Activated gamma-delta T cell treated with anti-CD3 and anti-CD28 coated beads, Interleukin-2, amount 50 U/mL, for 16 hours (primary cell): ENCODE measurements around the gene CPVL.

Experiments used
- DNase-seq: peaks from one replicate; pipeline ENCODE4 v3.0.0-alpha.2; 2020; ENCODE audit warnings: low read depth

CPVL gene

DNA sequence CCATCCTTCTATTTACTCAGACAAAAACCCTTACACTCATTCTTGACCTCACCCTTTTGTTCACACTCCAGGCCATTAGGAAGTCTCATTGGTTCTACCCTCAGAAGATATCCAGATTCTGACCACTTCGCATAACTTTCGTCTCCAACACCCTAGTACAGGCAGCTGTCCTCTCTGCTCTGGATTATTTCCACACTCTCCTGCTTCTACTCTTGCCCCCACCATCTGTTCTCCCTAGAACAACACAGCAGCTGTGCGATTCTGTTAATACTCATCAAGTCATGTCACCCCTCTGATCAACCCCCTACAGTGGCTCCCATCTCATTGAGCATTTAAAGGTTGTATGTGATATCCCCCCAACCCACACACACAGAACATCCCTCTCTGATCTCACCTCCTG, 172.7 kb downstream of the CPVL start:
- DNase-seq: no peak

GRCh38 chr7:28964056-28964455, 182.3 kb downstream of the CPVL start:
- DNase-seq: no peak

DNA sequence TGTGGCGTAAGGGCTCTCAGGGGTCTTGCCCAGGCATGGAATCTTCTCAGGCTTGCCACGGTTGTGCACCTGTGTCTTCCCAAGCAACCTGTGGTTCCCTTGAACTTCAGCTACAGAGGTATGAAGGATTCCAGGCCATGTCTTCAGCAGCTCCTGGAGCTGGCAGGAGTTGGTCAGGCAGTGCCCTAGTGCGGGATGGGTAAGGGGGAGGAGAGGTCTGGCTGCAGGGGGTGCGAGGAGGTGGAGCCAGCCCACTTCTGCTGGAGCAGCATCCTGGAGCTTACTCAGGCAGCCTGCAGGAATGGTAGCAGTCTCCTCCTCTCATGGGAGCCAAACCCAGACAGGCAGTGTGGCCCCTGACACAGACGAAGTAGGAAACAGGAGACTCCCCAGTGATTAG, 184.4 kb downstream of the CPVL start:
- DNase-seq: no peak

DNA sequence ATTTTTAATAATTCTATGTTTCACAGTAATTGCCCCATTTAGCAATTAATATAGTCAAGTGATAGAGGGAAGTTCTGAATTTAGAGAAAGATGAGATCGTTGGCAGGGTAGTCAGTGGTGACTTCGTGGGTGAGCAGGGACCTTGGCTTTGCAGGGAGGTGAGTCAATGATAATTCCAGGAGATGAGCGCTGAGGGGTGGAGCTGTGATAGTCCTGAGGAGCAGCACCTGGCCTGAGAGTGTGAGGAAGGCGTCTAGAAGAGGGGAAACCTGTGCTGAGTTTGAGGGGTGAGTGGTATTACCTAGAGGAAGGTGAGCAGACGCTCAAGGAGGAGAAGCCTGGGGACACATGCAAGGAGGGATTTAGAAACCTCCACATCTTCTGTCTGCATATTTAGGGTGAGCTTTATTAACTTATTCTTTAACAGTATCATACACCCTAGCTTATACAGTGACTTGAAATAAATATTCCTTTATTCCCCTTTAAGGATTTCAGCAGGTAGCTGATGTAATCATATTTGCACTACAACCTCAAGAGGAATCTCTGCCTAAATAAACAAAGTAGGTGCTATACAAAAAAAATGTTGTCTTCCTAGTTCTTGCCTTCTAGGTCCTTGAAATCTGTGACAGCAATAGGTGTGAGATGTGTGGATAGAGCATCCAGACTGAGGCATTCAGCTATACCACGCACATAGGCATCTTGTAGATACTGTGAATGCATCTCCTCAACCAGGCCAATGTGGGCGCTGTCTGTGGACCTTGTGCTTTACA, 186.1 kb downstream of the CPVL start:
- DNase-seq: no peak

- no peak for DNase-seq
These were observed 187.4 kb downstream of the CPVL start for GRCh38 chr7:28958980-28959347.

- DNase-seq: no peak
These were observed 187.9 kb downstream of the CPVL start, which contains the start of gene TRIL for GRCh38 chr7:28958235-28958979. TSS of gene TRIL (minus strand) at chr7:28958330. CDS start at chr7:28958046, 284 bp downstream.

DNA sequence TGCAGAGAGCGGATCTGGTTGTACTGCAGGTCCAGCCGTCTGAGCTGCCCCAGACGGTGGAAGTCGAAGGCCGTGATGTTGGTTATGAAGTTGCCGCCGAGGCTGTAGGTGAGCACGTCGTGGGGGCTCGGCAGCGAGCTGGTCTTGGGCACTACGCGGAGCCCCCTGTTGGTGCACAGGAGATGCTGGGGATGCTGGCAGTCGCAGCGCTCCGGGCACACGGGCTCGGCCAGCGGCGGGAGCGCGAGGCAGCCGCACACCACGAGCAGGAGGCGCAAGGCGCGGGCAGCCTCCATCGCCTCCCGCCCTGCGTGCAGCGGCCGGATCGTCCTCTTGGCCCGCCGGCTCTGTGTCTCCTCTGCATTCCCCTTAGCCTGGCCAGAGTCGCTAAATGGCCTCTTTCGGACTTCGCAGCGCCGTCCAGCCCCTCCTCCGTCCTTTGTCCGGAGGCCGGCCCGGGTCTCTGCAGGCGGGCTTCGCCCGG, 188.5 kb downstream of the CPVL start:
- DNase-seq: no peak

DNA sequence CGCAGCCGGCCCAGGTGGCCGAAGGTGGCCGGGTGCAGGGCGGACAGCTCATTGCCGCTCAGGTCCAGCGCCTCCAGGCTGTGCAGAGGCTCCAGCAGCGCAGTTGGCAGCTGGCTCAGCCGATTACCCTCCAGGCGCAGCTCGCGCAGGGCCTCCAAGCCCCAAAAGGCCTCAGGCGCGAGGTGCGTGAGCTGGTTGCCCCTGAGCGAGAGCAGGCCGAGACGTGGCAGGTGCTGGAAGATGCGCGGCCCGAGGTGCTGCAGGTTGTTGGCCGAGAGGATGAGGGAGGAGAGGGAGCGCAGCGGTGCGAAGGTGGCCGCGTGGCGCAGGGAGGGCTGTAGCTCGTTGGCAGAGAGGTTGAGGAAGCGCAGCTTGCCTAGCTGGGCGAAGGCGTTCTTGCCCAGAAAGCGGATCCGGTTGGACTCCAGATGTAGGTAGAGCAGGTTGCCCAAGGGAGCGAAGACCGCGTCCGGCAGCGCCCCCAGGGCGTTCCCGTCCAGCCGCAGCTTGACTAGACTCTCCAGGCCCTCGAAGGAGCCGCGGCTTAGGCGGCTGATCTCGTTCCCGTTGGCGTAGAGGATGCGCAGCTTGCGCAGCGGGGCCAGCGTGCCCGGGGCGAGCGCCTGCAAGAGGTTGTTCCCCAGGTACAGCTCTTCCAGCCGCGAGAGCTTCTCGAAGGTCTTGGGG, 189.1 kb downstream of the CPVL start:
- DNase-seq: no peak

- no peak for DNase-seq
These were observed 189.7 kb downstream of the CPVL start for GRCh38 chr7:28956608-28957063.

DNA sequence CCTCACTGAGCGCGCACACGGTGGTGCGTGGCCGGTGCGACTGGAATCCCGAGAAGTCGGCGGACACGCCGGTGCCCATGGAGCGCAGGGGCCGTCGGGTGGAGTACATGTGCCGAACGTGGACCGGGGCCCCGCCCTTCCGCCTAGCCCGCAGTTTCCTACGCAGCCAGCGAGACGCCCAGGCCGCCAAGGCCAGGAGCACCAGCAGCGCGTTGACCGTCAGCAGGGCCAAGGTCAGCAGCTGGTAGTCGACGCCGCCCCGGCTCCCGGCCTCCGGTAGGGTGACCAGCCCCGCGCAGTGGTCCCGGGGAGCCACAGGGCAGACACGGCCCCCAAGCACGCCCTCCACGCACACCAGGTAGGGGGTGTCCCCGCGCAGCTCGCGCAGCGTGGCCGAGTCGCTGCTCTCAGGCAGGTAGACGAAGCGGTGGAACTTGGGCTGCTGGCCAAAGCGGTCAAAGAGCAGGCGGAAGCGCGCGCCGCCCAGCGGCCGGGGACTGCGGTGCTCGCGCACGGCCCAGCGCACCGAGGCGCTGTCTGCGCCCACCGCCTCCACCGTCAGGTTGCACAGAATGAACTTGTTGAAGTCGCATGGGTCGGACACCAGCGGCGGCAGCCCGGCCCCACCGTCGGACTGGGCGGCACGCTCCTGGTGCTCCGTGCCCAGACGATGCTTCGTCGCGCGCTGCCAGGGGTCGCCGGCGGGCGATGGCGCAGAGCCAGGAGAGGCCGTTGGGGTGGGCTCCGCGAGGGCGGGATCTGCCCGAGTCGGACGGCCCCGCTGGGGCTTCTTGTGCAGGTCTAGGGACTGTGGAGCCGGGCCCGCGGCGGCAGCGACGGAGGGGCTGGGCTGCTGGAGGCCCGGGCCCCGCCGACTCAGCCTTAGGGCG, 190.4 kb downstream of the CPVL start:
- DNase-seq: no peak

GRCh38 chr7:28955356-28955717, 191.0 kb downstream of the CPVL start:
- DNase-seq: no peak

GRCh38 chr7:28954946-28955345, 191.4 kb downstream of the CPVL start:
- no peak for DNase-seq

DNA sequence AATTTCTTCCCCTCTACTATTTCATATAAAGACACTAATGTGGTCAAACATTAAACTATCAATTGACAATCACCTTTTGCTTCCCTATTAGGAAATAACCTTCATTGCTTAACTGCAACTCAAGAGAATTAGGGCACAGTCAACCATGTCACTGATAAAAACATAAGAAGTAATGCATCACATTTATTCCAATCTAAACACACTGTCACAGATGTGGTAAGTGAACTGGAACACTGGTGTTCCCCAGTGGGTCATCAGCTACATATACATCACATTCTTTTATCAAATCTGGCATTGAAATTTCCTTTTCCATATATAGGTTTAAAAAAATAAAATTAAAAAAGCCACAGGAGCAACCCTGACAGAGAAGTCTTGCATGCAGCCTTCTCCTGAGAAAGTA, 191.9 kb downstream of the CPVL start:
- no peak for DNase-seq

DNA sequence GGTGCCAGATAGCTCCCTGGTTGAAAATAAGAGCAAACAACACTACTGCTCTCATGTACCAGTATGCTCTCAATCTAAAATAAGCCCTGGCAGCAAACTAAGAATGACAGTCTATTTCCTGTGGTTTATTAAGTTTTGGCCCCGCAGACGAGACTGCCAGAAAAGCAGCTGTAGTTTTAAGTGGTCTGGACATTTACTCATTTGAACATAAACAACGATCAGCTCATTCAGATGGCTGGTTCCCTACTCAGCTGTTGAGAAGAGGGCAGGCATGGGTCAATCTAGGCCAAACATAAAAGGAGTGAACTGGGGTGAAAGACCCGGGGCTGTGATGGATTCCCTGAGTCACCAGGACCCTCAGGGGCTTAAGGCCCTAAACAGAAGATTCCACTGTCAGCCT, 192.7 kb downstream of the CPVL start:
- no peak for DNase-seq
